HEK293T (cell line): ENCODE results near the gene DNAI2.

ENCODE experiments used
- CTBP1 ChIP-seq: fragments of 450-650 bp; IDR thresholded peaks from 2 replicates; pipeline ENCODE4 v1.6.1; 2016; ENCODE audit warnings: borderline replicate concordance
- FOXA1 ChIP-seq: fragments of 450-650 bp; IDR thresholded peaks from 2 replicates; pipeline ENCODE4 v1.6.1; 2016; ENCODE audit warnings: mild to moderate bottlenecking
- SUZ12 ChIP-seq: fragments of 450-650 bp; IDR thresholded peaks from 2 replicates; pipeline ENCODE4 v1.6.1; 2016; ENCODE audit warnings: mild to moderate bottlenecking
- ZNF384 ChIP-seq: fragments of 450-650 bp; IDR thresholded peaks from 2 replicates; pipeline ENCODE4 v1.6.1; 2016
- TF ChIP-seq, protein P1 (sequence below): fragments of 450-650 bp; IDR thresholded peaks from 2 replicates; pipeline ENCODE4 v1.6.1; 2016

DNA sequence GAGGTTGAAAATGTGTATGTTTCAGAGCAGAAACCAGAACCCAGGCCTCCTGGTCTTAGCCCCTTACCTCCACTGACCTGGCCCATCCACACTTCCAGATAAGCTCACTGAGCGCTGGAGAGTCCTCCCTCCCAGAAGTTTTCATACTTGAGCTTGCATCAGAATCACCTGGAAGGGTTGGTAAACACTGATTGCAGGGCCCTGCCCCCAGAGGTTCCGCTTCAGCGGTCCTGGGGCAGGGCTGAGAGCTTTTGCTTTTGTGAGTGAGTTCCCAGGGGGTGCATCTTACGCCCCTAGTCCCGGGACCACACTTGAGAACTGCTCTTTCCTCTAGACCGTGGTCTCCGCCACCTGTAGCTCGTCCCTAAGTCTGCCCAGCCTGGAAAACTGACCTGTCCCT is 40.1 kb upstream of the DNAI2 start:
- TF ChIP-seq ZNF384 (no peak), FOXA1 (no peak), SUZ12 (no peak), CTBP1 (no peak)
- TF ChIP-seq, protein P1, sequence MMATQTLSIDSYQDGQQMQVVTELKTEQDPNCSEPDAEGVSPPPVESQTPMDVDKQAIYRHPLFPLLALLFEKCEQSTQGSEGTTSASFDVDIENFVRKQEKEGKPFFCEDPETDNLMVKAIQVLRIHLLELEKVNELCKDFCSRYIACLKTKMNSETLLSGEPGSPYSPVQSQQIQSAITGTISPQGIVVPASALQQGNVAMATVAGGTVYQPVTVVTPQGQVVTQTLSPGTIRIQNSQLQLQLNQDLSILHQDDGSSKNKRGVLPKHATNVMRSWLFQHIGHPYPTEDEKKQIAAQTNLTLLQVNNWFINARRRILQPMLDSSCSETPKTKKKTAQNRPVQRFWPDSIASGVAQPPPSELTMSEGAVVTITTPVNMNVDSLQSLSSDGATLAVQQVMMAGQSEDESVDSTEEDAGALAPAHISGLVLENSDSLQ: no peak
